ENCODE results near the gene TNNI3.

TNNI3 gene

GRCh38 chr19:55157064-55157908 lies at the start of gene TNNI3:
TNNI3 (minus strand) TSS chr19:55157732; CDS start chr19:55157589, 143 bp downstream.
- no peak for DNase-seq

- peak; percentile 83 to 93 (median 91) for DNase-seq
Measured at GRCh38 chr19:55206664-55207500, 49.4 kb upstream of the TNNI3 start.

- peak in 2 of 3 donors; percentile 29 to 35 for DNase-seq
Measured at GRCh38 chr19:55202199-55202598, 44.7 kb upstream of the TNNI3 start.

- no peak for DNase-seq
Measured at GRCh38 chr19:55199620-55200204, 42.2 kb upstream of the TNNI3 start.

- no peak for DNase-seq
Measured at GRCh38 chr19:55198651-55199050, 41.1 kb upstream of the TNNI3 start.

- peak in 1 of 3 donors; percentile 30 for DNase-seq
Measured at GRCh38 chr19:55197528-55197927, 40.0 kb upstream of the TNNI3 start.

- DNase-seq, result no peak
Measured at GRCh38 chr19:55196803-55197202, 39.3 kb upstream of the TNNI3 start.

- peak; percentile 28 to 39 (median 31) for DNase-seq
Measured at GRCh38 chr19:55193481-55193880, 35.9 kb upstream of the TNNI3 start.

GRCh38 chr19:55189403-55189835 lies 31.9 kb upstream of the TNNI3 start:
- DNase-seq, result peak; percentile 38 to 55 (median 38)

GRCh38 chr19:55188625-55189024 lies 31.1 kb upstream of the TNNI3 start:
- peak in 1 of 3 donors; percentile 23 for DNase-seq

- no peak for DNase-seq
Measured at GRCh38 chr19:55186080-55186479, 28.5 kb upstream of the TNNI3 start.

GRCh38 chr19:55181740-55182139 lies 24.2 kb upstream of the TNNI3 start:
- DNase-seq, result no peak

GRCh38 chr19:55179606-55180484 lies 22.3 kb upstream of the TNNI3 start, which contains the start of gene SYT5:
SYT5 (minus strand) TSS chr19:55180289; CDS start chr19:55179041, 1,248 bp downstream.
- peak; percentile 38 to 77 (median 51) for DNase-seq

GRCh38 chr19:55178781-55179599 lies 21.5 kb upstream of the TNNI3 start:
- peak; percentile 54 to 63 (median 57) for DNase-seq

GRCh38 chr19:55176076-55176475 lies 18.5 kb upstream of the TNNI3 start:
- DNase-seq, result no peak

- no peak for DNase-seq
Measured at GRCh38 chr19:55175117-55175867, 17.8 kb upstream of the TNNI3 start.

GRCh38 chr19:55174425-55175116 lies 17.0 kb upstream of the TNNI3 start:
- DNase-seq, result no peak

- peak; percentile 44 to 59 (median 57) for DNase-seq
Measured at GRCh38 chr19:55173714-55174409, 16.3 kb upstream of the TNNI3 start.

- DNase-seq, result no peak
Measured at GRCh38 chr19:55173186-55173713, 15.7 kb upstream of the TNNI3 start.

Data from suppressor macrophage treated with lipopolysaccharide for 1 hour (primary cell).